Fibroblast of skin of scalp (primary cell): ENCODE results near the gene VEZF1.
A peak's percentile ranks its signal among the peaks of the same experiment; 100 is the strongest.
"Not testable (repeated sequence)": the region's sequence is repeated elsewhere in the genome, so short reads cannot be mapped to it uniquely, and the experiment has no call there.

Source experiments
- DNase-seq: peaks from one replicate; pipeline ENCODE4 v3.0.0-alpha.2; 2013

The VEZF1 gene

DNA sequence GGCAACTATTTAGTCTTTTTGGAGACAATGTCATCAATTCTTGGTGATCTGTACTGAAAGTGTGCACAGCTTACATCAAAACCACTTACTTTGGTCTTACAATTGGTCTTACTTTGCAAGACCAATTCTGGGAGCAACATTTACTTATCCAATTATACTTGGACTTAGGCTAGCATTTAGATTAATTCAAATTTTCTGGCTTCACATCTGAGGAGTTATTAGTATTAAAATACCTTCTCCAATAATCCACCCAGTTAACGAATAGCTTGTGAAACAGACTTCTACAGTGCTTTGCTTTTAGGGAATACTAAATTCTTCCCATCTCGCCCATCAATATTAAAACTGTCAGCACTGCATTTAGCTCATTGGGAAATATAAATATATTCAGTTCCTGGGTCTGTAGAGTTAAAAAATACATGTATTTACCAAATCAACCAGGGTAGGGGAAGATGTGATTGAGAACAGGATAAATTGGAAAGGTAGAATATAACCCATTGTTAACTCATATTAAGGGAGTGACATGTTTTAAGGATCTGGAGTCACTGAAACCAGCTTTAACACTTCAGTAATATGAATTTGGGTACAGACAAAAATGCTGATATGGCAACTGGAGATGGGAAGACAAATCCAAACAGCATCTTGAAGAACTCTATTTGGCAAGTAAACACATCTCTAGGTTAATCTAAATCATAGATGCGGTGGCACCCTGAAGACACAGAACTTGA is 9.2 kb upstream of the VEZF1 start:
- DNase-seq = no peak

DNA sequence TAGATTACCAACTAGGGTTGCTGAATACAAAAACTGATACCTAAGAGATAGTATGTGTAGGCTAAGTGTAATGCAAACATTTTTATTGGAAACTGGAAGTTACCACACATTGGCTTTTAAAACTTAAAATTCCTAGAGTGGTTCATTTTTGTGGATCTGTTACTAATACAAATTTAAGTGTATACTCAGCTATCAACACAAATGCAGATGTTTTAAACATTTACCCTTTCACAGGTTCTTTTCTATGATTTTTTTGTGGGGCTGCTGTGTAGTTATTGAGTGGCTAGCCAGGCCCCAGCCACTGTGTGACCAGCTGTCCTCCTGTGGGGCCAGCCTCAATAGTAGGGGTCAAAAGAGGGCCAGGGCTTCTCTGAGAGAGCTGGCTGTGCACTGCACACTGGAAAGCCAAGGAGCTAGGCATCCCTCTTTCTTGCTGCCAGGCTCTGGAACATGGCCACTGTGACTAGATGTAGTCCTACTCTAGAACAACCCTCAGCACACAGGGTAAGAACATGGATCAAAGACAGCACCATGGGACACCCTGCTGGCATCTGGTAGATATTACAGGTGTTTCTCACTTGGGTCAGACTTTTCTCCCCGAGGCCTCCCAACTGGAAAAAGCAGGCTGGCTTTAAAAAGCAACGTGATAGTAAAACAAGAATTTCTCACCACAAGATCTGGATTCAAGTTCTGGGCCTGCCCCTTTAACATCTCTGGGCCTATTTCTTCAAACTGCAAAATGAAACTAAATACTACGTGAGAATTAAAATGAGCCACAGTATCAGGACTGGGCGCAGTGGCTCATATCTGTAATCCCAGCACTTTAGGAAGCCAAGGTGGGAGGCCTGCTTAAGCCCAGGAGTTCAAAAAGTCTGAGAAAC is 7.3 kb upstream of the VEZF1 start:
- peak; percentile 85 for DNase-seq

DNA sequence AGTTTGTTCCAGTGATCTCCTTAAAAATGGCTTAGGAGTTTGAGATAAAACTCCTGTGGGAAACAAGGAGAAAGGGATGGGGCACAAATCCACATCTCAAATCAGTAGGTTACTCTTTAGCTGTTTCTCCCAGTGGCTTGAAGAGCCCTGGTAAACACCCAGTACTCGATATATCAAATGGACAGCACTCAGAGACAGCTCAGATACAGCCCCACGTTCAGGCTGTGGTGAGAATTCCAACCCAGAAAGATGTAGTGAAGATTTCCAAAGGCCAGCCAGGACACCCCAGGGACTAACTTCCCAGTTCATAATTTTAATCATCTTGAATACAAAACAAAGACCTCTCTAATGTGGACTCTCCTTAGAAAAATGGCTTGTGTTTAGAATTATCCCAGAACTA is 6.4 kb upstream of the VEZF1 start:
- DNase-seq = no peak

DNA sequence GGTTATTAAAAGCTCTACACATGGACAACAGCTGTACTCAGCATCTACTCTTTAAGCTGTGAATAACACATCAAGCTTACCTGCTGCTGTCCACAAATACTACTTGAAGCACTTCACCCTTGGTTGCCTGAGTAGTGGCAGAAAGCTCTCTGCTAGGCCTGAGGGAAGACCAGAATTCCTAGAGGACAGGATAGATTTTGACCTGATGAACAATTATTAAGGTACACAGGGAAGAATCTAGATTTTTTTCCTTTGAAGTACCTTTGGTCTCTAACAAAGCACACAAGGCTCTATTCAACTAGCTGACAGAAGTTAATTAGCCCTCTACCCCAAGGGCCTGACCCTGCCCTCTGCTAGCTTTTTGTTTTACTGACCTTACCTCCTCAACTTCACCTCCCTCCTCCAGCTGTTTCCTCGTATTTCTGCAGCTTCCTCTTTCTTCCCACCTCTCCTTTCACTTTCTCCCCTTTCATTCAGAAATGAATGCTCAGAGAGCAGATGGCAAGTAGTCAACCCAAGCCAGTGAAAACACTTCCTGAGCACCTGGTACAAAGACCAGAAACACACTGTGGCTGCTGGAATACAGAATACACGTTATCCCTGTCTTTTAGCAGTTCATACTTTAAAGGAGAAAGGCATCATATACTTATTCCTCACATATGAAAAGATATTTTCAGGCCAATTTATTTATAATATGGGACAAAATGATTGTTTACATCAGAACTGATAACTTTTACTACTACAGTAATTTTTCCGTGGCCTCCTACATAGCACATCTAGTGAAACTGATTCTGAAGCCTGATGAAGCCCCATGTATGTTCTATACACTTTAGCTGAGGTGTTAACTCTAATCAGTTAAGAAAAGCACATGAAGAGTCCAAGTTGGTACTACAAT is 5.7 kb upstream of the VEZF1 start:
- no peak for DNase-seq

DNA sequence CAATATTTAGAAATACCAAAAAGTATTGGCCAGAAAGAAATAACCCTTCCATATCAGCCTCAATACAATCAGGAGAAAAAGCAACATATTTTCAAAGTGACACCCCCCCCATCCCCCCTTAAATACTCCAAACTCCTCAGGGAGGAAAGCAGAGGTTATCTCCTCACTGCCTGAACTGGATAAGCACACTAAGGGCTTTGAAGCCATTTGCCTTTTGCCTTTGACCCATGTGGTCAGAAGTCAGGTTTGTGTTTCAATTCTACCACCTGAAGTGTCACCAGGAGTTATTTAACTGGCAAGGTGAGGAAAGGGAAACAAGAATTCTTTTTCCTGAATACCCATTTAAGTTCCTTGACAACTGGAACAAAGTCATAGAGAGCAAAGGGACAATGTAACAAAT is 3.5 kb upstream of the VEZF1 start:
- DNase-seq = no peak

DNA sequence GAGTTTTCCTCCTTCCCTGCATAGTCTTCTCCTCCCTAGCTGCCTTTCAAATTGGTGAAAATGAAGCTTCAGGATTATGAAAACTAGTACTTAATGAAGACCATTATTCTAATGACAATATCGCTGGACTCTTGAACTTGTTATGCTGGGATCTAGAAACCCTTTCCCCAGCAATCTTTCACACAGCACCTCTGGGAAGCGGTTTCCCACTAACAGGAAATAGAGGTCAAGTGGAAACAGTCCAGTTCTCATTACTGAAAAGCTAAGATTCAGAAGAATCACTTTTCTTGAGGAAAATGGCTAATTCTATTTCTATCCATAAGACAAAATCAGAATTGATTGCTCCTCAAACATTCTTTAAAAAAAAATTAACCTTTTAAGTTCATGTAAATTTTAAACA is 2.0 kb upstream of the VEZF1 start:
- no peak for DNase-seq

DNA sequence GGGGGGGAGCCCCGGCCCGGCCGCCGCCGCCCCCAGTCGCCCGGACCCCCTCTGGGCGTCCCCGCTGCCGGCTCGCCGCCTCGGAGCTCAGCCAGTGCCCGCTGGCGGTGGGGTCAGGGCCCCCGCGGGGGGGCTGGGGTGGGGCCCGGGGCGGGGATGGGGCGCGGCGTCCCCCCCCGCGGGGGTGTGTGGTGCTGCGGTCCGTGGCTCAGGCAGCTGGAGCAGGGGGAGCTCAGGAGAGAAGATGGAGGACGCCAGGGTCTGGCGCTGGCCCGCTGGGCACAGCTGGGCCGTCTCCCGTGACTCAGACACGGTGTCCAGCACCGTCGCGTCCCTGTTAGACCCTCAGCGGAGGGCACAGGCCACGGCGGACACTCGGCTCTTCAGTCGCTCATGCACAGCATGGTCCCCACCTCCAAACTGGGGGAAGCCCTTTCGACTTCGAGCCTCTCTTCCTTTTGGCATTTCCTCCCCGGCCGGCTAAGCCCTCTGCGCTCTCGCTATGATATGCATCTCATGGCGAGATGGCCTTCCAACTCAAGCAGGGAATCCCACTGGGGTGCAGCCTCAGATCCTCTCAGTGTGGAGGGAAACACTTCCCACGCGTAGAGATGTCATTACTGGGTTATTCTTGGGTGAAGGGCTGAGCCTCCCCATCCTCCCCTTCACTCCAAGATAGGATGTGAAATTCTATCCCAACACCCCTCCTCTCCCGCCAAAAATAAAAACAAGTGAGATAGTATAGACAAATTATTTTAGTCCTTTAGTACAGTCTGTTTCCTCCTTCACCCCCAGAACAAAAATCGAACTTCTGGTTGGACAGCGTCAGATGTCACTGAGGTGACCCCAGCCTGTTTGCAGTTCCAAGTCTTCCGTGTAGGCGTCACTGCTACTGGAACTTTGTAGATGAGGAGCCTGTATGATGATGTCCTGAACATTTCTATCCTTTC is 522 bp upstream of the VEZF1 start:
- peak; percentile 75 for DNase-seq

DNA sequence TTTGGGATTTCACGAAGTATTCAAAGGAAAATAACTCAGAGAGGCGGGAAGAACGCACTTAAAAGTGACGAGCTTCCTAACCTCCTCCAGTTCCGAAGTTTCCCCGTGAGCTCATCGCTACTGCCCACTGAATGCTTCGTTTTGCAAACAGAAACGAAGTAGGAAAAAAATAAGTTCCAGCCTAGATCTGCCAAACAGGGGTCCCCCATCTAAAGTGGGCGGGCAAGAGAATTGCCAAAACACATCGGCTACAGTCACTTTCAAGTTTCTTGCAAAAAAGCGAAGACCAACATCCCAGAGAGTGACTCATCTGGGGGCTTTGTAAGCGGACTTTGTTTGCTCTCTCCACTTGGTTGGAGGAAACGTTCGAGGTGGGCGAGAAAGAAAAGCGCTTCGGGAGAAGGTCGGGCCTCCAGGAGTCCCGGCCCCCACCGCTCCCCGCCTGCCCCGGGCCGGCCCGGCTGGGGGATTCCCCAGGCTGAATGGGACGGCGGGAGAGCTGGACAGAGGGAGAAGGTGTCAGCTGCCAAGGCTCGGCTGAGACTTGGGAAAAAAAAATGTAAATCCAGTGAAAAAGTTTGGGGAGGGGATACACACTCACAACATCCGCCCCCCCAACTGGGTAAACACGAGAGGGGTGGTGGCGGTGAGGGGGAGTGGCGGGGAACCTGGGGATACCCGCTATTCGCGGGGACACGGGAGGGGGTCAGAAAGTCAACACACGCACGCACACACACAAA is 1.0 kb downstream of the VEZF1 start:
- peak; percentile 70 for DNase-seq

DNA sequence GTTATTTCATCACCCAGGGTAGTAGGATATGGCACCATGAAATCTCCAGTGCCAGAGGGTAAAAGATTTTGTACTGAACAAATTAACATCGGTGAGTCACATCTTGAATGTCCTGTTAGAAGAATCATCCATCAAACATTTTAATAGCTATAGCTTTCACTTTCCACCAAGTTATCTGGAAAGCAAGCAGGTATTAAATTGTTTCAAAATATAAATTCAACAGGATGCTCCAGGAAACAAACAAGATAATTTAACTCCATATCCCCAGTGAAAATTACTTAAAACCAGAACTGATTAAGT is 2.4 kb downstream of the VEZF1 start:
- peak; percentile 56 for DNase-seq

DNA sequence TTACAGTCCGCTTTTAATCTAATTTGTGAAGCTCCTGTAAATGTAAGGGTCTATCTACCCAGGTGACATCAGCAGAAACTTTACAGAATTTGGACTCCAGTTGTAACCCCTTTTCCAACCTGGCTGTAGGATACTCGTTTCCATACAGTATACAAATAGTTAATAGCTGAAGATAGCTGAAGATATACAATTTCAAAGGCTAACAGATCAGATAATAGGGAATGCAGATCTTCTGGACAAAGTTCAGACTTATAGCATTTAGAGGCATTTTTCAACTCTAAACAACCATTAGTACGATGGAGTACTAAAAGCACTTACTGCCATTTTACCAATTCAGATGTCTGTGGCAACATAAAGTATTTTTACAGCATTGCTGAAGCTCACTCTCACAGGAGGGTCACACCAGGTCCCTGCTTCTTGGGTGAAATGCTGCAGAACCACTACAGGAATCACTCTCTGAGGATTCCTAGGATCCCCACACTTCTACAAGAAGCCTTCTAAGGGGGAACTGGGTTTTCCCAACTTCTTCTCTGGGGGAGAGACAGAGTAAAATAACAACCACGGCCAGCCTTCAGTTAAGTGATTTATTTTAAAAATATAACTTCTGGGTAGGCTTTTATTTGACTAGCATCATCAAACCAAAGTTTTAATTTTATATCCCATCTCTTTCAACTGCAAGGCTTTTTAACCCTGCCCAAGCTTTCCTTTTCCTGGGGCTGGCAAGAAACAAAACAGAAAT is 2.9 kb downstream of the VEZF1 start:
- peak; percentile 31 for DNase-seq

DNA sequence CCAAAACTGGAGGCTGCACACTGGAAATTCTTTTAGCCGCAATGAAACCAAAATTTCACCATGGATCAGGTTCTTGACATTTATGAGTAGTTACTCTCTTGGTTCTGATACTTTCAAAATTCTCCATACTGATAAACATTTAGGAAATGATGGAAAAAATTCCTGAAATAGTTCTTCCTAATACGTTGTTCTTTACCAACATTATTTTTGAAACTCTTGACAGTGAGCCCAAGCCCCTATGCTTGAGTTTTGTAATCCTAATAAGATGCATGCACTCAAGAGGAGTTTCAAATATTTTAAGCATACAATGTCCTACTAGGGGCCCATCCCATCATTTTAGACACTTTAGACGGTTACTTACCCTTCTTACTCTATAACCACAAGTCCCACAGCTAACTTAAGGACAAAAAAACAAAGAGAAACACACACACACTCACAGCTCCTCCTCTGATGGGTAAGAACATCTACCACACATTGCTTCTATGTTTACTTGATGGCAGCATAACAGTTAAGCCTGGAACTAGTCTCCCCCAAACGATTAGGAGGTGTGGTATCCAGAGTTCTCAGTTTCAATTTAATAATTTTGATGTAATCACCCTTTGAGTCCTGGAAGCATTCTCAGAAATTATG is 3.7 kb downstream of the VEZF1 start:
- peak; percentile 69 for DNase-seq

DNA sequence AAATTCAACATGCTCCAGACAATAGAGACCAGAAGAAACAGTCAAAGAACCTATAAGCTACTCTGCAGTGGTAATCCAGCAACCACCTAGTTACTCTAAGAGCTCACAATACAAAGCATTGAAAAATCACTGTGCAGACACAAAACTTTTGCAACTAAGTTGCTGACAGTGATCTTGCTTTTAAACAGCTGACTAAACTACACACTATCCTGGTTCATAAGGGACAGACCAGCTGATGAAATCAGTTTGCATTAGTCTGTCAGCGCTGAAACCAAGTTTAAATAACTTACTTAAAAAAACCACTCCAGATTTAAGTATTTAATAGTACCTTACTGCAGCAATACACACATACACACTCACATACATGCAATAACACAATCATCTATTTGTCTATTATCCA is 4.6 kb downstream of the VEZF1 start:
- DNase-seq = no peak

DNA sequence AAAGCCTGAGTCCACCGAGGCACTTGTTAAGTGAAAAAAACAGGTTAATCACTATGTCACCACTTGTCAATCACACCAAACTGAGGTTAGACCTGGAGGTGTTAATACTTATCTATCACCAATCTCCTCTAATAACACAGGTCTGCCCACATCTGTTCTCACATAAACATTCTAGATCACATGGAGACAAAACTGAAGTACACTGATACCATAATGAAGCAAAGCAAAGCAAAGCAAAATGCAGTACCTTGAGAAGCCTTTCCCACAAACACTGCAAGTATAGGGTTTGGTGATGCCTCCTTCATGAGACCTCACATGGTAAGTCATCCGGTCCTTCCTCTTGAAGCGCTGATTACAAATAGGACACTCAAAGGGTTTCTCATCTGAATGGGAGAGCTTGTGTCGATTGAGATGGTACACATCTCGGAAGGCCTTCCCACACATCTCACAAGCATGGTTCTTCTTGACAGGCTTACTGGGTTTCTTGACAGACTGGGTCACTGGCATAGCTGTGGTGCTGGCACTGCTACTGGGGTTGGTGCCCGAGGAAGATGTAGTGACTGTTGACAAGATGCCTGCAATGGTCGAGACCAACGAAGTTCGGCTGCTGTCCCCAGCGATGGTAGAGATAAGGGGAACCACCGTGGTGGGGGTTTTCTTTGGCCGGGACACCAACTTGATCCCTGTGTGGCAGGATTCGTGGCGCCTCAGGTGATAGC is 5.4 kb downstream of the VEZF1 start:
- DNase-seq = no peak

DNA sequence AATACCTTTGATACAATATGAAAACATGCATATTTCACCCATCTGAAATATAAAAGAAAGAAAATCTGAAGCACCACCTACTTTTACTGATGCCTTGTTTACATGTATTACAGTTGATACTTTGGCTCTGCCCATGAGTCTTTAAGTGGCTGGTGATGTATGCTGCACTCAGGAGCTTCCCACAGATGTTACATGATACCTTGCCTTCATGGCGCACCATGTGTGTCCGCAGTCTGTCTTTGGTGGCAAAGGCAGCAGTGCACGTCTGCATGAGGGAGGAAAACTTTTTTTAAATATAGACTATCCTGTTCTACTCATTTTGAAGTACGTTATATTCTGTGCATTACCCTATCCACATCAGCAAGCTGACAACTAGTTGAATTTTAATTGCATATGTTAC is 7.5 kb downstream of the VEZF1 start:
- no peak for DNase-seq

DNA sequence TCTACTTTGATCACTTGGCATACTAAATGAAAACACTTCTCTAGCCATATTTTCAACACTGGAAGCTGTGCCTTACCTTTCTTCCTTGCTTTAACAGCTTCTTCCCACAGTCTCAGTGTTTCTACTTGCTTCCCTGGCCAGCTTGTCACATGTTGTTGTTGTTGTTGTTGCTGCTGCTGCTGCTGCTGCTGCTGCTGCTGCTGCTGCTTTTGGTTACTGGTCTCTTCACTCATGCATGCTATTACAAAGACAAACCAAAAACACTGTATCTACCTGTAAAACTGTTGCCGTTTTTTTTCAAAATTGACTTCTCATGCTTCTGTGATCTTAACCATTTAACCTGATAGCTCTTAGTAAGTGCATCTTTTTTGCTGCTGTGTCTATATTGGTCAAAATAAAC is 9.0 kb downstream of the VEZF1 start:
- no peak for DNase-seq

DNA sequence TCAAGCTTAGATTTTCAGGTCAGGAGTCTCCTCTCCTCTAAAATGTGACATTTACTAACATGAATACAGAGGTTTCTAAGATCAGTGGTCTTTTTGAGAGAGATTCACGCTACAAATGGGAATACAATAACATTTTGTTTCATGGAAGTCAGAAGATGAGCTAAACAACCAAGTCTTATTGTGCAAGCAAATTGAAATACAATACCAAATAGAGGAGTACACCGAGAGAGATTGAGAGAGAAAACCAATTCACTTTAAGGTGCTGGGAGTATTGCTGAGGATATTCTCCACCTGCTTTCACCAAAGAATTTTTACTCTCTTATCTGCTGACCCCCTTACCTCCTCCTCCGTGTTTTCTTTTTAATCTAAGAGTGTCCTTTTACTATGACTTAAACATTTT is 11.5 kb downstream of the VEZF1 start:
- no peak for DNase-seq

DNA sequence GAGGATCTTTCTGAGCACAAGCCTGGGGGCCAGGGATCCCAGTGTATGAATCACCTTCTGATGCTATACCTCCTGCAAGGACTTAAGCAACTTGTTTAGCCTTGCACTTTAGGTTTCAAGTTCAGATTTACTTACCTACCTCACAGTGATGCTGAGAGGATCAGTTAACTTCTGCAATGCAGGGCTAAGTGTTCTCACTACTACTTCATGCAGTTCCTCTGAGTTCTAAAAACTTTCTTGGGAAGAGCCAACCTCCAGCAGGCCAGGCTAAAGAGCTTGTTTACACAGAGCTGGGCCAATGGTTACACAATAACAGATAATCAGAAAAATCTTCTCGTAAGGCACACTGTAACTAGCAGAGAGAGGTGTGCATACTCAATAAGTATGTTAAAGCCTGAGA is 13.0 kb downstream of the VEZF1 start:
- DNase-seq = no peak

DNA sequence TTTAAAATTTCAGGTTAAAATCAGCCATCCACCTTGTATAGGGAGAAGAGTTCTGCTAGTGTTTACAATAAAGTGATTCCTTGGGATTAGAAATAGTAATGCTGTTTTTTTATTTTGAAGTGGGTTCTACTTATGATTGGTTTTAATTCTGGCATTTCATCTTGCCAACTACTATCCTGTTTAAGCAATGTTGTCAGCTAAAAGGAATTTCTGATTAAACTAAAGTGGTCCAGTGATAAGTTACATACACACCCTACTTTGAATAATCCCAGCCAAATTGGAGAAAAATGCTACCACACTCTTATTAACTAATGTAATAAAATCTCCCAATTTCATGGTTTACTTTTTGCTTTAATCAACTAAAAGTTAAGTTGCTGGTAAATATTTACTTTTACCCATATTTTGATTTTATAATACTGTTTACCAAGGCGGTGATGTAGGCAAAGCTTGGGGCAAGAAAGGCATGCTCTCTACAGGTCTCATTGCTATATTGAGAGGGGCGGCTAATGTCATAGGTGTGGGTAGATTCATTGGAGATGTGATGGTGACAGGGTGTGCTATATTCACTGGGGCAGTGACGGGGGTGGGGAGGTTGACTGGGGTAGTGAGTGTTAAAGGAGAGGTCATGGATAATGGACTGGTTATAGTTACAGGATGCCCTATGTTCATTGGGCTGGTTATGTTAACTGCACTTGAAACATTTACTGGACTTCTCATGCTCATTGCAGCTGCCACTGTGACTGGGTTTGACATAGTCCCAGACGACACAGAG is 13.8 kb downstream of the VEZF1 start:
- DNase-seq = not testable (repeated sequence)

DNA sequence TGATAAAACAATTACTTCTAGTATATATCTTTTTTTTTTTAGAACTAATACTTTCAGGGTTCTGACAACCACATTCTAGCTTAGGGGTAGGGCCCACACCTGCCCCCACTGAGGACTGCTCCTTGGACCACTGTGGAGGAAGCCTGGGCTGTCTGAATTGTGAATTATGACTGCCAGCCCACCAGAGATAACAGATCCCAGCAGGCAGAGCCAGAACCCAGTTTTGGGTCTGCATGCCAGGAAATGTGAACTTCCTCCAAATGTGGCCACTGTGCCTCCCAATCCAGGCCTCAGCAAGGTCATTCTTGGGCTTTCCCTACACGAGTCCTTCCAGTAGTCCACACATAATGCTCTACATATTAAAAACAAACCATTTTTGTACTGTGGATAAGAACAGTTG is 15.9 kb downstream of the VEZF1 start:
- no peak for DNase-seq
